ENCODE data around the gene HS6ST3.

DNA sequence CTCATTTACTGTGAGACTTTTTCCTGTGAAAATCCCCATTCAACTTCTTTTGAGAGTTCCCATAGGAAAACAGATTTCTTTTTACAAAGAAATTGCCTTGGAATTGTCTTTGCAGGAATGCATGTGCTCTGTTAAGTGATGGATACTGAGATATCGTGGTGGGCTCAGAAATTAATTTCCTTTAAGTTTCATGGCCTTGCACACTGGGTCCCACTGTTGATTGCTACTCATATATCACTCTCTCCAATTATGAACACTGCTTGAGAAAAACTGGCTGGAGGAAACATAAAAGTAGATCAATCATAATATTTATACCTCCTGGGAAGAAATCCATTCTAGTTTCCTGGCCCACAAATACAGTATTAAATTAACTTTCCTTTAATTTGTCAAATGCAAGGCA, 773.1 kb downstream of the HS6ST3 start:
- TF ChIP-seq YY1 (IDR thresholded peaks at IDR 0.05; ENCODE audit: low read depth) = no peak
- TF ChIP-seq, protein P1, sequence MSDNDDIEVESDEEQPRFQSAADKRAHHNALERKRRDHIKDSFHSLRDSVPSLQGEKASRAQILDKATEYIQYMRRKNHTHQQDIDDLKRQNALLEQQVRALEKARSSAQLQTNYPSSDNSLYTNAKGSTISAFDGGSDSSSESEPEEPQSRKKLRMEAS (IDR thresholded peaks at IDR 0.05) = no peak
- TF ChIP-seq EP300 (IDR thresholded peaks at IDR 0.05; ENCODE audit: borderline replicate concordance) = no peak
- TF ChIP-seq, protein P2, sequence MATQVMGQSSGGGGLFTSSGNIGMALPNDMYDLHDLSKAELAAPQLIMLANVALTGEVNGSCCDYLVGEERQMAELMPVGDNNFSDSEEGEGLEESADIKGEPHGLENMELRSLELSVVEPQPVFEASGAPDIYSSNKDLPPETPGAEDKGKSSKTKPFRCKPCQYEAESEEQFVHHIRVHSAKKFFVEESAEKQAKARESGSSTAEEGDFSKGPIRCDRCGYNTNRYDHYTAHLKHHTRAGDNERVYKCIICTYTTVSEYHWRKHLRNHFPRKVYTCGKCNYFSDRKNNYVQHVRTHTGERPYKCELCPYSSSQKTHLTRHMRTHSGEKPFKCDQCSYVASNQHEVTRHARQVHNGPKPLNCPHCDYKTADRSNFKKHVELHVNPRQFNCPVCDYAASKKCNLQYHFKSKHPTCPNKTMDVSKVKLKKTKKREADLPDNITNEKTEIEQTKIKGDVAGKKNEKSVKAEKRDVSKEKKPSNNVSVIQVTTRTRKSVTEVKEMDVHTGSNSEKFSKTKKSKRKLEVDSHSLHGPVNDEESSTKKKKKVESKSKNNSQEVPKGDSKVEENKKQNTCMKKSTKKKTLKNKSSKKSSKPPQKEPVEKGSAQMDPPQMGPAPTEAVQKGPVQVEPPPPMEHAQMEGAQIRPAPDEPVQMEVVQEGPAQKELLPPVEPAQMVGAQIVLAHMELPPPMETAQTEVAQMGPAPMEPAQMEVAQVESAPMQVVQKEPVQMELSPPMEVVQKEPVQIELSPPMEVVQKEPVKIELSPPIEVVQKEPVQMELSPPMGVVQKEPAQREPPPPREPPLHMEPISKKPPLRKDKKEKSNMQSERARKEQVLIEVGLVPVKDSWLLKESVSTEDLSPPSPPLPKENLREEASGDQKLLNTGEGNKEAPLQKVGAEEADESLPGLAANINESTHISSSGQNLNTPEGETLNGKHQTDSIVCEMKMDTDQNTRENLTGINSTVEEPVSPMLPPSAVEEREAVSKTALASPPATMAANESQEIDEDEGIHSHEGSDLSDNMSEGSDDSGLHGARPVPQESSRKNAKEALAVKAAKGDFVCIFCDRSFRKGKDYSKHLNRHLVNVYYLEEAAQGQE (IDR thresholded peaks at IDR 0.05; ENCODE audit: low read depth) = no peak
- TF ChIP-seq CREB1 (IDR thresholded peaks at IDR 0.05; ENCODE audit: low read depth) = no peak
- no peak for TF ChIP-seq NFIC (IDR thresholded peaks at IDR 0.05)
- TF ChIP-seq TCF12 (IDR thresholded peaks at IDR 0.05; ENCODE audit: low read depth) = no peak
- TF ChIP-seq TEAD4 (IDR thresholded peaks at IDR 0.05) = no peak
- no peak for TF ChIP-seq TAF1 (IDR thresholded peaks at IDR 0.05; ENCODE audit: low read depth)
- no peak for TF ChIP-seq EGR1 (IDR thresholded peaks at IDR 0.05)
- TF ChIP-seq CEBPB (IDR thresholded peaks at IDR 0.05) = no peak
- no peak for TF ChIP-seq RAD21 (IDR thresholded peaks at IDR 0.05; ENCODE audit: low read depth)
- TF ChIP-seq FOXM1 (IDR thresholded peaks at IDR 0.05; ENCODE audit: borderline replicate concordance, low read depth) = no peak
